HG02870 (cell line): Measurements from ENCODE around the gene IZUMO4.

ENCODE experiments used
- ATAC-seq: cut with Tn5 transposase; IDR thresholded peaks from one replicate; pipeline ENCODE4 v1.9.1; 2021; ENCODE audit warnings: mild to moderate bottlenecking, moderate library complexity; ENCODE audit not compliant: unreplicated experiment

IZUMO4 gene

GRCh38 chr19:2096480-2097202 lies at the start of gene IZUMO4:
Gene IZUMO4, plus strand, starts transcription at chr19:2096915. Its CDS starts 31 bp downstream, at chr19:2096946.
- peak; percentile 54 for ATAC-seq

- no peak for ATAC-seq
These were observed 49.7 kb upstream of the IZUMO4 start for GRCh38 chr19:2047076-2047448.

- no peak for ATAC-seq
These were observed 49.1 kb upstream of the IZUMO4 start for GRCh38 chr19:2047449-2048103.

- no peak for ATAC-seq
These were observed 48.4 kb upstream of the IZUMO4 start for GRCh38 chr19:2048104-2048958.

- no peak for ATAC-seq
These were observed 47.6 kb upstream of the IZUMO4 start for GRCh38 chr19:2048959-2049740.

- ATAC-seq, result peak; percentile 4
These were observed 46.9 kb upstream of the IZUMO4 start for GRCh38 chr19:2049741-2050348.

- ATAC-seq, result peak; percentile 6
These were observed 46.2 kb upstream of the IZUMO4 start for GRCh38 chr19:2050349-2050990.

- ATAC-seq, result peak; percentile 54
These were observed 45.5 kb upstream of the IZUMO4 start, which contains the start of gene MKNK2 for GRCh38 chr19:2050991-2051772. Gene MKNK2, minus strand, starts transcription at chr19:2051244. Its CDS starts 393 bp downstream, at chr19:2050851.

- ATAC-seq, result no peak
These were observed 44.7 kb upstream of the IZUMO4 start for GRCh38 chr19:2051773-2052704.

GRCh38 chr19:2053601-2054389 lies 42.9 kb upstream of the IZUMO4 start:
- no peak for ATAC-seq

- no peak for ATAC-seq
These were observed 42.0 kb upstream of the IZUMO4 start for GRCh38 chr19:2054763-2055162.

- no peak for ATAC-seq
These were observed 40.5 kb upstream of the IZUMO4 start for GRCh38 chr19:2055931-2056836.

GRCh38 chr19:2056837-2057192 lies 39.9 kb upstream of the IZUMO4 start:
- ATAC-seq, result no peak

- no peak for ATAC-seq
These were observed 38.9 kb upstream of the IZUMO4 start for GRCh38 chr19:2057484-2058469.
